ENCODE data around the gene SMAD1. TPM values are rescaled to one million over a fixed set of nuclear protein-coding genes. Genes with fewer than 3 reads are reported as not detected.
"Not testable (repeated sequence)": the region's sequence is repeated elsewhere in the genome, so short reads cannot be mapped to it uniquely, and the experiment has no call there.

SMAD1 gene
- total RNA-seq, 1 experiment from 2014 or later = 19.2 TPM

- DNase-seq (ENCODE audit: low read depth) = peak; percentile 9
- in situ Hi-C loops (cut with HindIII; ENCODE audit: low pct_unique_long_range_greater_than_20kb, low sequenced_read_pairs) = no loop called here
Measured at GRCh38 chr4:145511913-145512522, 30.4 kb downstream of the SMAD1 start.

- in situ Hi-C loops (cut with HindIII; ENCODE audit: low pct_unique_long_range_greater_than_20kb, low sequenced_read_pairs) = no loop called here
Measured at GRCh38 chr4:145513020-145513621, 31.5 kb downstream of the SMAD1 start.

GRCh38 chr4:145520172-145520571, 38.5 kb downstream of the SMAD1 start:
- in situ Hi-C loops (cut with HindIII; ENCODE audit: low pct_unique_long_range_greater_than_20kb, low sequenced_read_pairs) = no loop called here
- DNase-seq (ENCODE audit: low read depth) = no peak

More at GRCh38 chr4:145513020-145513621, 31.5 kb downstream of the SMAD1 start:
- DNase-seq (ENCODE audit: low read depth) = no peak

GRCh38 chr4:145521282-145521681, 39.6 kb downstream of the SMAD1 start:
- in situ Hi-C loops (cut with HindIII; ENCODE audit: low pct_unique_long_range_greater_than_20kb, low sequenced_read_pairs) = no loop called here
- no peak for DNase-seq (ENCODE audit: low read depth)

- in situ Hi-C loops (cut with HindIII; ENCODE audit: low pct_unique_long_range_greater_than_20kb, low sequenced_read_pairs) = no loop called here
- DNase-seq (ENCODE audit: low read depth) = no peak
Measured at GRCh38 chr4:145523117-145523516, 41.5 kb downstream of the SMAD1 start.

- DNase-seq (ENCODE audit: low read depth) = no peak
- in situ Hi-C loops (cut with HindIII; ENCODE audit: low pct_unique_long_range_greater_than_20kb, low sequenced_read_pairs) = no loop called here
Measured at GRCh38 chr4:145524552-145524951, 42.9 kb downstream of the SMAD1 start.

- in situ Hi-C loops (cut with HindIII; ENCODE audit: low pct_unique_long_range_greater_than_20kb, low sequenced_read_pairs) = no loop called here
- no peak for DNase-seq (ENCODE audit: low read depth)
Measured at GRCh38 chr4:145525291-145525740, 43.7 kb downstream of the SMAD1 start.

- in situ Hi-C loops (cut with HindIII; ENCODE audit: low pct_unique_long_range_greater_than_20kb, low sequenced_read_pairs) = no loop called here
- DNase-seq (ENCODE audit: low read depth) = no peak
Measured at GRCh38 chr4:145527773-145528172, 46.1 kb downstream of the SMAD1 start.

- DNase-seq (ENCODE audit: low read depth) = peak; percentile 71
- in situ Hi-C loops (cut with HindIII; ENCODE audit: low pct_unique_long_range_greater_than_20kb, low sequenced_read_pairs) = no loop called here
Measured at GRCh38 chr4:145528601-145529000, 46.9 kb downstream of the SMAD1 start.

GRCh38 chr4:145530189-145530588, 48.5 kb downstream of the SMAD1 start:
- DNase-seq (ENCODE audit: low read depth) = no peak
- in situ Hi-C loops (cut with HindIII; ENCODE audit: low pct_unique_long_range_greater_than_20kb, low sequenced_read_pairs) = no loop called here

GRCh38 chr4:145530662-145531061, 49.0 kb downstream of the SMAD1 start:
- in situ Hi-C loops (cut with HindIII; ENCODE audit: low pct_unique_long_range_greater_than_20kb, low sequenced_read_pairs) = no loop called here

GRCh38 chr4:145531223-145531622, 49.6 kb downstream of the SMAD1 start:
- DNase-seq (ENCODE audit: low read depth) = no peak
- in situ Hi-C loops (cut with HindIII; ENCODE audit: low pct_unique_long_range_greater_than_20kb, low sequenced_read_pairs) = no loop called here

More at GRCh38 chr4:145530662-145531061, 49.0 kb downstream of the SMAD1 start:
- no peak for DNase-seq (ENCODE audit: low read depth)

GRCh38 chr4:145531859-145532258, 50.2 kb downstream of the SMAD1 start:
- in situ Hi-C loops (cut with HindIII; ENCODE audit: low pct_unique_long_range_greater_than_20kb, low sequenced_read_pairs) = no loop called here
- no peak for DNase-seq (ENCODE audit: low read depth)

GRCh38 chr4:145533001-145533400, 51.3 kb downstream of the SMAD1 start:
- in situ Hi-C loops (cut with HindIII; ENCODE audit: low pct_unique_long_range_greater_than_20kb, low sequenced_read_pairs) = no loop called here
- DNase-seq (ENCODE audit: low read depth) = no peak

GRCh38 chr4:145533415-145533814, 51.8 kb downstream of the SMAD1 start:
- in situ Hi-C loops (cut with HindIII; ENCODE audit: low pct_unique_long_range_greater_than_20kb, low sequenced_read_pairs); DNase-seq (ENCODE audit: low read depth): not testable (repeated sequence)

- in situ Hi-C loops (cut with HindIII; ENCODE audit: low pct_unique_long_range_greater_than_20kb, low sequenced_read_pairs) = no loop called here
- DNase-seq (ENCODE audit: low read depth) = no peak
Measured at GRCh38 chr4:145533961-145534360, 52.3 kb downstream of the SMAD1 start.

GRCh38 chr4:145535202-145535601, 53.5 kb downstream of the SMAD1 start:
- no peak for DNase-seq (ENCODE audit: low read depth)
- in situ Hi-C loops (cut with HindIII; ENCODE audit: low pct_unique_long_range_greater_than_20kb, low sequenced_read_pairs) = no loop called here

GRCh38 chr4:145536044-145536443, 54.4 kb downstream of the SMAD1 start:
- in situ Hi-C loops (cut with HindIII; ENCODE audit: low pct_unique_long_range_greater_than_20kb, low sequenced_read_pairs) = no loop called here
- DNase-seq (ENCODE audit: low read depth) = no peak

GRCh38 chr4:145538596-145538995, 56.9 kb downstream of the SMAD1 start:
- in situ Hi-C loops (cut with HindIII; ENCODE audit: low pct_unique_long_range_greater_than_20kb, low sequenced_read_pairs) = no loop called here

GRCh38 chr4:145539671-145540070, 58.0 kb downstream of the SMAD1 start:
- DNase-seq (ENCODE audit: low read depth) = no peak
- in situ Hi-C loops (cut with HindIII; ENCODE audit: low pct_unique_long_range_greater_than_20kb, low sequenced_read_pairs) = no loop called here

More at GRCh38 chr4:145538596-145538995, 56.9 kb downstream of the SMAD1 start:
- no peak for DNase-seq (ENCODE audit: low read depth)
